ENCODE results near the gene BICDL2.
"Not testable (repeated sequence)": the region's sequence is repeated elsewhere in the genome, so short reads cannot be mapped to it uniquely, and the experiment has no call there.

The BICDL2 gene

GRCh38 chr16:3075523-3075915, 38.8 kb upstream of the BICDL2 start:
- H3K4me1 ChIP-seq (ENCODE audit: control insufficient read depth, insufficient read depth, low read length, poor library complexity, severe bottlenecking): peaks cover 76% of the 10 kb centered on the region
- no peaks in the 10 kb centered on the region for H3K27me3 ChIP-seq (replicated peaks; ENCODE audit: control insufficient read depth, insufficient read depth, low read length, poor library complexity, severe bottlenecking)
- peak overlapping the region; percentile 77 for H3K27ac ChIP-seq (ENCODE audit: insufficient read depth, low read length, poor library complexity, severe bottlenecking)
- H3K36me3 ChIP-seq (ENCODE audit: control insufficient read depth, insufficient read depth, low read length): no peaks in the 10 kb centered on the region
- no peak for DNase-seq
- H3K9me3 ChIP-seq (ENCODE audit: control insufficient read depth, low read length): no peaks in the 10 kb centered on the region
- H3K4me3 ChIP-seq (ENCODE audit: insufficient read depth, low read depth, low read length, poor library complexity, severe bottlenecking): peak overlapping the region; percentile 29

GRCh38 chr16:3074860-3075522, 38.2 kb upstream of the BICDL2 start:
- no peaks in the 10 kb centered on the region for H3K27me3 ChIP-seq (replicated peaks; ENCODE audit: control insufficient read depth, insufficient read depth, low read length, poor library complexity, severe bottlenecking)
- H3K27ac ChIP-seq (ENCODE audit: insufficient read depth, low read length, poor library complexity, severe bottlenecking): peak overlapping the region; percentile 77
- no peaks in the 10 kb centered on the region for H3K9me3 ChIP-seq (ENCODE audit: control insufficient read depth, low read length)
- H3K36me3 ChIP-seq (ENCODE audit: control insufficient read depth, insufficient read depth, low read length): no peaks in the 10 kb centered on the region
- peaks cover 81% of the 10 kb centered on the region for H3K4me1 ChIP-seq (ENCODE audit: control insufficient read depth, insufficient read depth, low read length, poor library complexity, severe bottlenecking)
- DNase-seq: peak; percentile 72 to 80 (median 76)
- peak overlapping the region; percentile 29 for H3K4me3 ChIP-seq (ENCODE audit: insufficient read depth, low read depth, low read length, poor library complexity, severe bottlenecking)

- H3K9me3 ChIP-seq (ENCODE audit: control insufficient read depth, low read length): no peaks in the 10 kb centered on the region
- H3K27me3 ChIP-seq (replicated peaks; ENCODE audit: control insufficient read depth, insufficient read depth, low read length, poor library complexity, severe bottlenecking): no peaks in the 10 kb centered on the region
- H3K36me3 ChIP-seq (ENCODE audit: control insufficient read depth, insufficient read depth, low read length): peaks cover 11% of the 10 kb centered on the region
- peak overlapping the region; percentile 37 for H3K27ac ChIP-seq (ENCODE audit: insufficient read depth, low read length, poor library complexity, severe bottlenecking)
- peaks cover 88% of the 10 kb centered on the region for H3K4me1 ChIP-seq (ENCODE audit: control insufficient read depth, insufficient read depth, low read length, poor library complexity, severe bottlenecking)
- H3K4me3 ChIP-seq (ENCODE audit: insufficient read depth, low read depth, low read length, poor library complexity, severe bottlenecking): no peak overlapping the region
- no peak for DNase-seq
These were observed 36.7 kb upstream of the BICDL2 start for GRCh38 chr16:3073448-3073847.

GRCh38 chr16:3072576-3073263, 36.0 kb upstream of the BICDL2 start:
- not testable (repeated sequence) for H3K9me3 ChIP-seq (ENCODE audit: control insufficient read depth, low read length); DNase-seq; H3K27me3 ChIP-seq (replicated peaks; ENCODE audit: control insufficient read depth, insufficient read depth, low read length, poor library complexity, severe bottlenecking); H3K4me3 ChIP-seq (ENCODE audit: insufficient read depth, low read depth, low read length, poor library complexity, severe bottlenecking)
- Histone ChIP-seq H3K27ac (ENCODE audit: insufficient read depth, low read length, poor library complexity, severe bottlenecking) (peak overlapping the region; percentile 37), H3K4me1 (ENCODE audit: control insufficient read depth, insufficient read depth, low read length, poor library complexity, severe bottlenecking) (peaks cover 88% of the 10 kb centered on the region), H3K36me3 (ENCODE audit: control insufficient read depth, insufficient read depth, low read length) (peaks cover 18% of the 10 kb centered on the region)

GRCh38 chr16:3072148-3072547, 35.4 kb upstream of the BICDL2 start:
- H3K27me3 ChIP-seq (replicated peaks; ENCODE audit: control insufficient read depth, insufficient read depth, low read length, poor library complexity, severe bottlenecking); H3K27ac ChIP-seq (ENCODE audit: insufficient read depth, low read length, poor library complexity, severe bottlenecking); H3K4me3 ChIP-seq (ENCODE audit: insufficient read depth, low read depth, low read length, poor library complexity, severe bottlenecking); H3K9me3 ChIP-seq (ENCODE audit: control insufficient read depth, low read length); DNase-seq: not testable (repeated sequence)
- H3K4me1 ChIP-seq (ENCODE audit: control insufficient read depth, insufficient read depth, low read length, poor library complexity, severe bottlenecking): peaks cover 85% of the 10 kb centered on the region
- peaks cover 18% of the 10 kb centered on the region for H3K36me3 ChIP-seq (ENCODE audit: control insufficient read depth, insufficient read depth, low read length)

GRCh38 chr16:3071655-3072054, 34.9 kb upstream of the BICDL2 start:
- Histone ChIP-seq H3K4me3 (ENCODE audit: insufficient read depth, low read depth, low read length, poor library complexity, severe bottlenecking) (no peak overlapping the region), H3K9me3 (ENCODE audit: control insufficient read depth, low read length) (no peaks in the 10 kb centered on the region), H3K36me3 (ENCODE audit: control insufficient read depth, insufficient read depth, low read length) (peaks cover 18% of the 10 kb centered on the region), H3K4me1 (ENCODE audit: control insufficient read depth, insufficient read depth, low read length, poor library complexity, severe bottlenecking) (peaks cover 80% of the 10 kb centered on the region), H3K27ac (ENCODE audit: insufficient read depth, low read length, poor library complexity, severe bottlenecking) (no peak overlapping the region), H3K27me3 (replicated peaks; ENCODE audit: control insufficient read depth, insufficient read depth, low read length, poor library complexity, severe bottlenecking) (no peaks in the 10 kb centered on the region)
- DNase-seq: no peak

GRCh38 chr16:3070608-3071111, 33.9 kb upstream of the BICDL2 start:
- Histone ChIP-seq H3K4me3 (ENCODE audit: insufficient read depth, low read depth, low read length, poor library complexity, severe bottlenecking) (no peak overlapping the region), H3K27ac (ENCODE audit: insufficient read depth, low read length, poor library complexity, severe bottlenecking) (no peak overlapping the region), H3K36me3 (ENCODE audit: control insufficient read depth, insufficient read depth, low read length) (peaks cover 18% of the 10 kb centered on the region), H3K27me3 (replicated peaks; ENCODE audit: control insufficient read depth, insufficient read depth, low read length, poor library complexity, severe bottlenecking) (no peaks in the 10 kb centered on the region), H3K9me3 (ENCODE audit: control insufficient read depth, low read length) (no peaks in the 10 kb centered on the region), H3K4me1 (ENCODE audit: control insufficient read depth, insufficient read depth, low read length, poor library complexity, severe bottlenecking) (peaks cover 70% of the 10 kb centered on the region)
- no peak for DNase-seq

- Histone ChIP-seq H3K36me3 (ENCODE audit: control insufficient read depth, insufficient read depth, low read length) (peaks cover 18% of the 10 kb centered on the region), H3K4me1 (ENCODE audit: control insufficient read depth, insufficient read depth, low read length, poor library complexity, severe bottlenecking) (peaks cover 62% of the 10 kb centered on the region)
- H3K27me3 ChIP-seq (replicated peaks; ENCODE audit: control insufficient read depth, insufficient read depth, low read length, poor library complexity, severe bottlenecking); DNase-seq; H3K4me3 ChIP-seq (ENCODE audit: insufficient read depth, low read depth, low read length, poor library complexity, severe bottlenecking); H3K9me3 ChIP-seq (ENCODE audit: control insufficient read depth, low read length); H3K27ac ChIP-seq (ENCODE audit: insufficient read depth, low read length, poor library complexity, severe bottlenecking): not testable (repeated sequence)
These were observed 32.4 kb upstream of the BICDL2 start for GRCh38 chr16:3069146-3069545.

- no peak for DNase-seq
- H3K4me3 ChIP-seq (ENCODE audit: insufficient read depth, low read depth, low read length, poor library complexity, severe bottlenecking): peak overlapping the region; percentile 87
- no peaks in the 10 kb centered on the region for H3K9me3 ChIP-seq (ENCODE audit: control insufficient read depth, low read length)
- peak overlapping the region; percentile 97 for H3K27ac ChIP-seq (ENCODE audit: insufficient read depth, low read length, poor library complexity, severe bottlenecking)
- no peaks in the 10 kb centered on the region for H3K27me3 ChIP-seq (replicated peaks; ENCODE audit: control insufficient read depth, insufficient read depth, low read length, poor library complexity, severe bottlenecking)
- peaks cover 55% of the 10 kb centered on the region for H3K4me1 ChIP-seq (ENCODE audit: control insufficient read depth, insufficient read depth, low read length, poor library complexity, severe bottlenecking)
- peaks cover 18% of the 10 kb centered on the region for H3K36me3 ChIP-seq (ENCODE audit: control insufficient read depth, insufficient read depth, low read length)
These were observed 31.7 kb upstream of the BICDL2 start for GRCh38 chr16:3068487-3068886.

- peak overlapping the region; percentile 87 for H3K4me3 ChIP-seq (ENCODE audit: insufficient read depth, low read depth, low read length, poor library complexity, severe bottlenecking)
- peaks cover 43% of the 10 kb centered on the region for H3K4me1 ChIP-seq (ENCODE audit: control insufficient read depth, insufficient read depth, low read length, poor library complexity, severe bottlenecking)
- DNase-seq: no peak
- peaks cover 18% of the 10 kb centered on the region for H3K36me3 ChIP-seq (ENCODE audit: control insufficient read depth, insufficient read depth, low read length)
- no peaks in the 10 kb centered on the region for H3K9me3 ChIP-seq (ENCODE audit: control insufficient read depth, low read length)
- peak overlapping the region; percentile 97 for H3K27ac ChIP-seq (ENCODE audit: insufficient read depth, low read length, poor library complexity, severe bottlenecking)
- no peaks in the 10 kb centered on the region for H3K27me3 ChIP-seq (replicated peaks; ENCODE audit: control insufficient read depth, insufficient read depth, low read length, poor library complexity, severe bottlenecking)
These were observed 29.6 kb upstream of the BICDL2 start for GRCh38 chr16:3066440-3066748.

Data from effector memory CD4-positive, alpha-beta T cell (primary cell).